Measurements from ENCODE around the gene TNNC1. TPM values are rescaled to one million over a fixed set of nuclear protein-coding genes. Genes with fewer than 3 reads are reported as not detected.
A peak's percentile ranks its signal among the peaks of the same experiment; 100 is the strongest.

TNNC1 gene
- total and polyA plus RNA-seq, 2 of the 13 experiments (the other 11 are each of a cell fraction or from before 2014, with no cell fraction given), result 11.8 to 36.4 TPM

- TF ChIP-seq FOXP1 (IDR thresholded peaks at IDR 0.05) (no peak), FOXP1 (CRISPR knock-in tag; IDR thresholded peaks at IDR 0.05) (0 out of 2 replicates have a peak, but pooled peaks have one; percentile 9), ELF4 (CRISPR knock-in tag; IDR thresholded peaks at IDR 0.05; ENCODE audit: borderline replicate concordance) (no peak), HNRNPL (IDR thresholded peaks at IDR 0.05; ENCODE audit: low read depth, low read length) (no peak), EP300 (IDR thresholded peaks at IDR 0.05; ENCODE audit: low read depth in 2 of 2, low read length in 2 of 2) (no peak), EP300 (CRISPR knock-in tag; IDR thresholded peaks at IDR 0.05; ENCODE audit: borderline replicate concordance) (no peak), GATAD1 (CRISPR knock-in tag; IDR thresholded peaks at IDR 0.05) (peak; percentile 55), TBX2 (CRISPR knock-in tag; IDR thresholded peaks at IDR 0.05; ENCODE audit: borderline replicate concordance) (peak; percentile 1; the same call in 1 of the 2 replicates), SIX1 (CRISPR knock-in tag; IDR thresholded peaks at IDR 0.05; ENCODE audit: borderline replicate concordance) (no peak), FOXM1 (CRISPR knock-in tag; IDR thresholded peaks at IDR 0.05) (no peak), KAT2B (IDR thresholded peaks at IDR 0.05; ENCODE audit: borderline replicate concordance, low read depth, low read length) (no peak), FLYWCH1 (CRISPR knock-in tag; IDR thresholded peaks at IDR 0.05) (no peak), ARNTL (CRISPR knock-in tag; IDR thresholded peaks at IDR 0.05) (no peak), ZNF816 (CRISPR knock-in tag; IDR thresholded peaks at IDR 0.05; ENCODE audit: borderline replicate concordance) (no peak), MBNL3 (CRISPR knock-in tag; conservative IDR thresholded peaks at IDR 0.05) (no peak), HNRNPH1 (optimal IDR thresholded peaks at IDR 0.05; ENCODE audit: low read depth, low read length) (no peak), CEBPB (IDR thresholded peaks at IDR 0.05; ENCODE audit: borderline replicate concordance, low read depth, low read length) (no peak), NONO (IDR thresholded peaks at IDR 0.05) (no peak), NONO (CRISPR knock-in tag; conservative IDR thresholded peaks at IDR 0.05) (0 out of 2 replicates have a peak, but pooled peaks have one; percentile 31), CCDC6 (CRISPR knock-in tag; IDR thresholded peaks at IDR 0.05) (no peak), ZNF552 (CRISPR knock-in tag; IDR thresholded peaks at IDR 0.05; ENCODE audit: borderline replicate concordance) (no peak), ZNF605 (CRISPR knock-in tag; IDR thresholded peaks at IDR 0.05) (no peak; the same call in 1 of the 2 replicates), ZFP82 (CRISPR knock-in tag; IDR thresholded peaks at IDR 0.05; ENCODE audit: borderline replicate concordance) (no peak), SMC3 (IDR thresholded peaks at IDR 0.05; ENCODE audit: low read length) (peak; percentile 95), ZNF580 (CRISPR knock-in tag; IDR thresholded peaks at IDR 0.05; ENCODE audit: borderline replicate concordance, low read depth) (no peak), ZFX (CRISPR knock-in tag; IDR thresholded peaks at IDR 0.05; ENCODE audit: low read depth) (peak; percentile 33; the same call in 1 of the 2 replicates), ZNF567 (CRISPR knock-in tag; IDR thresholded peaks at IDR 0.05; ENCODE audit: borderline replicate concordance) (no peak), TARDBP (CRISPR knock-in tag; IDR thresholded peaks at IDR 0.05) (peak; percentile 54; the same call in 1 of the 2 replicates), MLX (CRISPR knock-in tag; IDR thresholded peaks at IDR 0.05) (no peak), ZNF232 (CRISPR knock-in tag; IDR thresholded peaks at IDR 0.05; ENCODE audit: borderline replicate concordance) (no peak), MIXL1 (CRISPR knock-in tag; IDR thresholded peaks at IDR 0.05) (no peak), RFX5 (IDR thresholded peaks at IDR 0.05; ENCODE audit: low read depth, low read length) (0 out of 2 replicates have a peak, but pooled peaks have one; percentile 31)
Measured at GRCh38 chr3:52446631-52447511, 7.0 kb downstream of the TNNC1 start (continued).

Measured in HepG2 (cell line).